GM19438 (cell line): Measurements from ENCODE around the gene CA9.
A peak's percentile ranks its signal among the peaks of the same experiment; 100 is the strongest.

Experiments
- ATAC-seq: cut with Tn5 transposase; IDR thresholded peaks from one replicate; pipeline ENCODE4 v1.9.1; 2021; ENCODE audit warnings: low read depth; ENCODE audit not compliant: unreplicated experiment

Gene CA9

DNA sequence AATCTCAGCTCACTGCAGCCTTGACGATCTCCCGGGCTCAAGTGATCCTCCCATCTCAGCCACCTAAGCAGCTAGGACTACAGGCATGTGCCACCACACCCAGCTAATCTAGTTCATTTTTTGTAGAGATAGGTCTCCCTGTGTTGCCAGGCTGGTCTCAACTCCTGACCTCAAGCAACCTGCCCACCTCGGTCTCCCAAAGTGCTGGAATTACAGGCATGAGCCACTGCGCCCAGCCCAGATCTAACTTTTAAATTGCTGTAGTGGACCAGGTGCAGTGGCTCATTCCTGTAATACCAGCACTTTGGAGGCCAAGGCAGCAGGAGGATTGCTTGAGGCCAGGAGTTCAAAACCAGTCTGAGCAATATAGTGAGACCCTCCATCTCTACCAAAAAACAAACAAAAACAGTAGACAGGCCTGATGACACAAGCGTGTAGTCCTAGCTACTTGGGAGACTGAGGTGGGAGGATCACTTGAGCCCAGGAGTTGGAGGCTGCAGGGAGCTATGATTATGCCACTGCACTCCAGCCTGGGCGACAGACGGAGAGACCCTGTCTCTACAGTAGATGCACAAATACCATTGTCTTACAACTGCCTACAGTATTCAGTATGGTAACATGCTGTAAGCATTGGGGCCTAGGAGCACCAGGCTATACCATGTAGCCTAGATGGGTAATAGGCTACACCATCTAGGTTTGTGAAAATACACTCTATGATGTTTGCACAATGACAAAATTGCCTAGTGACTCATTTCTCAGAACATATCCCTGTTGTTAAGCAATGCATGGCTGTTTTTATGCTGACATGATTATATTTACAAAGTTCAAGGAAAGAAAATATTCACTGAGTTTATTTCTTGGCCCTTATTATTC is 21.5 kb upstream of the CA9 start:
- no peak for ATAC-seq

DNA sequence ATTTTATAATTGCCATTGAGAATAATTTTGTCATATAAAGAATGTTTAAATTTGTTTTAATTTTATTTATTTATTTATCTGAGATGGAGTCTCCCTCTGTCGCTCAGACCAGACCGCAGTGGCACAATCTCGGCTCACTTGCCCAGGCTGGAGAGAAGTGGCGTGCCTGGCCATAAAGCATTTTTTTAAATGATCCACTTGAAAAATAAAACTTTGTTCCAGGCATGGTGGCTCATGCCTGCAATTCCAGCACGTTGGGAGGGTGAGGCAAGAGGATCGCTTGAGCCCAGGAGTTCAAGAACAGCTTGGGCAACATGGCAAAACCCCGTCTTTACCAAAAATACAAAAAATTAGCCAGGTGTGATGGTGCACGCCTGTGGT is 20.9 kb upstream of the CA9 start:
- ATAC-seq: no peak

- ATAC-seq: no peak
These were observed 20.1 kb upstream of the CA9 start for GRCh38 chr9:35653611-35654010.

DNA sequence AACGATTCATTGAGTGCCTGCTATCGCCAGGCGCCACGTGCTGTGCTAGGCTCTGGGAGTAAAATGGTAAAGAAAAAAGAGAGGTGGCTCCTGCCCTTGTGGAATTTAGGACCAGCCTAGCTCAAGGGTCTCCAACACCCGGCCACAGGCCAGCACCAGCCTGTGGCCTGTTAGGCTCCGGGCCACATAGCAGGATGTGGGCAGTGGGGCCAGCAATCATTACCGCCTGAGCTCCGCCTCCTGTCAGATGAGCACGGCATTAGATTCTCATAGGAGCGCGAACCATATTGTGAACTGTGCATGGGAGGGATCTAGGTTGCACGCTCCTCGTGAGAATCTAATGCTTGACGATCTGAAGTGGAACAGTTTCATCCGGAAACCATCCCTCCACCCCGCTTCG is 17.4 kb upstream of the CA9 start:
- ATAC-seq: no peak

- no peak for ATAC-seq
These were observed 16.7 kb upstream of the CA9 start for GRCh38 chr9:35656831-35657545.

- peak; percentile 79 for ATAC-seq
These were observed 16.1 kb upstream of the CA9 start, which contains the start of gene RMRP for GRCh38 chr9:35657546-35658136. Gene RMRP (minus strand): TSS chr9:35658019.

- ATAC-seq: peak; percentile 64
These were observed 15.4 kb upstream of the CA9 start, which contains the start of gene CCDC107 for GRCh38 chr9:35658137-35658967. Gene CCDC107 (plus strand): TSS chr9:35658292. CDS start chr9:35658380, 88 bp downstream.

GRCh38 chr9:35658968-35659220 is 14.8 kb upstream of the CA9 start:
- ATAC-seq: no peak

DNA sequence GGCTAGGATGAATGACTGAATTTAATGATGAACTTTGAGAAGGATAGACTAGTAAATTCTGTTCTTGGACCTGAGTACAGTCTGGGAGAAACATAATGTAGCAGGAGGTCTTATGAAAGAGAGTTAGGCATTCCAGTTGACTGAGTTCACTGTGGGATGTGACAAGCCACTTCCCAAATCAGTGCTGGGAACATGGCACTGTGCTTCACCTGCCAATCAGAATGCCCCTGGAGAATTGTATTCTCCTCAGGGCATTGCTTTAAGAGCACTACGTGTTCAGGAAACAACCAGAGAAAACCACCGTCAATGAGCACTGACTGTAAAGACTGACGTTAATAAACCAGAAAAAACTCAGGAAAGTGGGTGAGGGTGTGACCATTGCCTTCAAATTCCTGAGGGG is 14.4 kb upstream of the CA9 start:
- no peak for ATAC-seq

DNA sequence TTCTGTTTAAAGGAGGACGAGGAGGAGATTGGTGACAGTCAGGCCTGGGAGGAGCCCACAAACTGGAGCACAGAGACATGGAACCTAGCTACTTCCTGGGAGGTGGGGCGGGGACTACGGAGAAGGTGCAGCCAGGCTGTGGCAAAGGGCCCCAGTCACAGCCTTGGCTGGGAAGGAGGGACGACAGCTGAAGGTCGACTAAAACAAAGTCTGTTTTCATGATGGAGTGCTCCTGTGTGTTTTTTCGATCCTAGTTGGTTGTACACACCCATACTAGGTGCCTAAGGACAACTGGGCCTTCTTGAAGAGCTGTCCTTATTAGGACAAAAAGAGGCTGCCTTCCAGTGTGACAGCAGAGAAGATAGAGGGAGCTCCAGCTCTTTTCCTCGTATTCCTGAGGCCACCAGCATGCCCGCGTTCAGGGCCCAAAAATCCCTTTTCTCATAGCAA is 12.7 kb upstream of the CA9 start:
- no peak for ATAC-seq

DNA sequence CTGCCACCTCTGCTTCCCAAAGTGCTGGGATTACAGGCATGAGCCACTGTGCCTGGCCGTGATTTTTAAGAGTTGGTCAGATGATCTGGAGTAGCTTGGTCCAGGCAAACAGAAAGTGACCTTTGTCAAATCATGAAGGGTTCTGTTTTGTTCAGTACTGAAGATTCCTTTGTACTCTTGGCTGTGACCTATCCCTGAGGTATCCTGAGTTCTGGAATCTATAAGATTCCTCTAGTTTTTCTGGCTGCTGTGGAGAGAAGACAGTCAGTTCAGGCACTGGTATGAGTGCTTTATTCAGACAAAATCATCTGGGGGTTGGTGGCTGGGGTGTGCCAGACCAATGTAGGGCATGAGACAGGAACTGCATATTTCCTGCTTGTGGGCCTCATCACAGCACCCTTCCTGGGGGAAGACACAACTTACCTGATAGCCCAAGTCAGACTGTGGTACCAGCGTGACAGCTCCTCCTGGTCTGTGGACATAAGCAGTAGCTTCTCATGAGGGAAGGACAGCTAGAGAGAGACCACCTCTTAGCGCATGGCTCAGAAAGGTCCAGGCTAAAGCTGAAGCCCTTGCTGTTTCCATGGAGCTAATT is 11.9 kb upstream of the CA9 start:
- ATAC-seq: no peak

DNA sequence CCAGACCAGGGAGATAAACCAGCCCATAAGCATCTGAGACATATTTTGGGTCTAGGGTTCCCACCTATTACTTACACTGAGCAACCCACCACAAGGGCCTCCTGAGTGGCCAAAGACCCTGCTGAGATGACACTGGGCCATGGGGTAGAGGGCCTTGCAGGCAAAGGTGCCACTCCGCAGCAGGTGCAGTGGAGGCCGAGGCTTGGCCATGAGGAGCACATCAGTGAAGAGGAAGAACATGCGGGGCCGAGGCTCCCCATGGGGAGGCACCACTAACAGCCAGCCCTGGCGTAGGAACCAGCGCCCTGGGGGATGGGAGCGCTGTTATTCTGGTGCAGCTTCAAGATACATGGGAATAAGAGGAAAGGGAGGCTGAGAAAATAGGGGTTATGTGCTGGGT is 11.3 kb upstream of the CA9 start:
- no peak for ATAC-seq

DNA sequence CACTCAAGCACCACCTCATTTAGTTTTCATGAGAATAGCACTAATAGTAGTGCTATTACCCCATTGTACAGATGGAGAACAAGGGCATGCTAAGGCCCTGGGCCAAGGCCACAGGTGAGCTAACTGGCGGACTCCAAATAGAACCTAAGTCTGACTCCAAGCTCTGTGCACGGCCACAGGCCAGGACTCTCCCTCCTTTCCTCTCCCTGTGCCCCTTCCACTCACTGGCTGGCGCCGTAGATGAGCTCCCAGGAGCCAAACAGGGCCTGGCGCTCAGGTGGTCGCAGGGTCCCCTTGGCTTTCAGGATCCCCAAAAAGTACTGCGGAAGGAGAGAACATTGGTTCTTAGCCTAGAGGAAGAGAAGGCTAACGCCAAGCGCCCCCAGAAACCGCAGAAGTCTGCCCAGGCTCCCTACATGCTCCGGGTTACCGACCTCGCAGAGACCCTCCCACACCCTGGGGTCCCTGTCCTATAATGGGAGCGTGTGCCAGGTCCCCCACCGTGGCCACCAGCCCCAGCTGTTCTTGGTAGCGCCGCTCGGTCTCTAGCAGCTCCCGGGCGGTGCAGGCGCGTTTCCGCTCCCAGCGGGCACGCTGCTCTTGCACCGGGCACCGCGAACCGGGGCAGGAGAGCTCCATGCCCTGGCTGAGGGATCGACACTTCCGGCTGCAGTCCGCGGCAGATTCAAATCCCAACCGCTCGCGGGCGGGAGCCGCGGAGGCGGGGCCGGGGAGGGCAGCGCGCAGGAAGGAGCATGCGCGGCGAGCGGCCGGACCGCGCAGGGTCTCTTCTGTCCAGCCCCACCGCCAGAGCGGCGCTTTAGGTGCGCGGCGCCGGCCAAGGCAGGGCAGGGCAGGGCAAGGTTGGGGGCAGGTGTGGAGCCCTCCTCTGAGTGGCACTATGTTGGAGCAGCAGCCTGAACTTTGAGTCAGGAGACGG is 8.9 kb upstream of the CA9 start, which contains the start of gene ARHGEF39:
Gene ARHGEF39, minus strand, starts transcription at position 665 of the 940 bp plus-strand sequence. Its CDS starts 26 bp downstream, at position 639.
- peak; percentile 74 for ATAC-seq

DNA sequence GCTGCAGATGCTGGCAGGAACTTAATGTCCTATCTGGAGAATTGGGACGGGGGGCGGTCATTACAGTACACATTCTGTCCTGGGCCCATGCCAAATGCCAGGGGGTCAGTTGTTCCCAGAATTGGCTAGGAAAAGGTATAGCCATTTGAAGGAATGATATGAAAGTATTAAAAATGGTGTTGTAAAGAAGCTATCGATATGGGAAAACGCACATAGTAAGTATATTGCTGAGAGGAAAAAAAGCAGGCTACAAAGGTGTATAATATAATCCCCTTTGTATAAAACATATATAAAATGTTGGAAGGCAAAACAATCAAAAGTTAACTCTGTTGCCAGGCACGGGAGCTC is 8.3 kb upstream of the CA9 start:
- ATAC-seq: no peak

GRCh38 chr9:35666045-35666444 is 7.7 kb upstream of the CA9 start:
- no peak for ATAC-seq

DNA sequence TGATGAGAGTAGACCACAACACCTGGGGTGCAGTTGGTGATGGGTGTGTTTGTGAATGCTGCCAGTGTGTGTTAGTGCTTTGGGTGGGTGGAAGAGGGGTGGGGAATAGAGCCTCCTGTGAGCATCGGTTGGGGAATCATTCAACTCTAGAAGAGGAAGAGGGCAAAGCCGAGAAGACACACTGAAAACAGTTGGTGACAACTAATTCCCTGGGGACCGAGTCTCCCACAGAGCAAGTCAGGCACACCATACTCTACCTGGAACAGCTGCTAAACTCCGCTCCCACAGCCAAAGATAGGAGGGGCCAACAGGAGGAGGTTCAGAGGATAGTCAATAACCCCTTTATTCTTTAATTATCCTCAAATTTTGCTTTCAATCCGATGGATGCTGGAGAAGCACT is 7.2 kb upstream of the CA9 start:
- ATAC-seq: no peak

DNA sequence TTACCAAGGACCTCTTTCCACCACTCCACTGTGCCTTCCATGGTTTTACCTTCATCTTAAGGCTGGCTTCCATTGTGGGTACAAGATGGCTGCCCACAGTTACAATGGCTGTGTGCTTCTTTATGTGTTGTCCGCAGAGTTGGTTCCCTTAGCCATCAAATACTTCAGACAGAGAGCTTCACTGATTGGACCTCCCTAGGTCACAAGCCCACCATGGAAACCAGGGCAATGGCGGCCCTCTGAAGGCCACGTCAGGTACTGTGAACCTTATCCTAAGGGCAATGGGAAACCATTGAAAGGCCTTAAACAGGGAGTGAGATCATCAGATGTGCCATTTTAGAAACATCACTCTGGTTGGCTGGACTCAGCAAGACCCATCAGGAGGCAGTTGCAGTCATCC is 5.8 kb upstream of the CA9 start:
- ATAC-seq: no peak

- ATAC-seq: no peak
These were observed 4.2 kb upstream of the CA9 start for GRCh38 chr9:35669331-35670145.

GRCh38 chr9:35674025-35674361 is 265 bp downstream of the CA9 start:
- ATAC-seq: no peak
